Fibroblast of mammary gland (primary cell): Measurements from ENCODE around the gene IL24.

Experiments
- DNase-seq: peaks from one replicate; pipeline ENCODE4 v3.0.0-alpha.2; 2010; ENCODE audit warnings: low read depth
- H3K4me3 ChIP-seq: 2 replicates; pipeline ENCODE4 v1.5.1; 2011; ENCODE audit warnings: low read depth, mild to moderate bottlenecking, low read length, moderate library complexity; ENCODE audit not compliant: control insufficient read depth
- TF ChIP-seq, protein P1 (sequence below): conservative IDR thresholded peaks from 2 replicates; pipeline ENCODE4 v1.5.1; 2011; ENCODE audit warnings: low read depth, low read length, inconsistent platforms; ENCODE audit not compliant: control insufficient read depth, insufficient read depth

The IL24 gene

DNA sequence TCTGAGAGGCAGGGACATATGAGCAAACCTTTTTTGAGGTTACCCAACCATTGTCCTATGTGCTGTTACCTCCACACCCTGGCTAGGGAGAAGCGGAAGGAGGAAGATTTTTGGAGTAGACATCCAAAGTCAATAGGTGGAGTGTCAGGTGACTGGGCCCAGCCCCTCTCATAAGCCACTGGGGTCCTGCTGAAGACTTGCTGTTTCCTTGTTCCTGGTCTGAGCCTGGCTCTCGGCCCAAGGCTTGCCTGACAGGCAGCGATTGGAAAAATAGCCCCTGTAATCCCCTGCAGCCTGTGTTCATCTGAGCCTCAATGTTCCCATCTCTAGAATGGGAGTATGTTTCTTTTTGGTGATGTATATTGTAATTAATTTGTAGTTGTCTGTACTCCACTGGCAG is 55.9 kb downstream of the IL24 start:
- TF ChIP-seq, protein P1, sequence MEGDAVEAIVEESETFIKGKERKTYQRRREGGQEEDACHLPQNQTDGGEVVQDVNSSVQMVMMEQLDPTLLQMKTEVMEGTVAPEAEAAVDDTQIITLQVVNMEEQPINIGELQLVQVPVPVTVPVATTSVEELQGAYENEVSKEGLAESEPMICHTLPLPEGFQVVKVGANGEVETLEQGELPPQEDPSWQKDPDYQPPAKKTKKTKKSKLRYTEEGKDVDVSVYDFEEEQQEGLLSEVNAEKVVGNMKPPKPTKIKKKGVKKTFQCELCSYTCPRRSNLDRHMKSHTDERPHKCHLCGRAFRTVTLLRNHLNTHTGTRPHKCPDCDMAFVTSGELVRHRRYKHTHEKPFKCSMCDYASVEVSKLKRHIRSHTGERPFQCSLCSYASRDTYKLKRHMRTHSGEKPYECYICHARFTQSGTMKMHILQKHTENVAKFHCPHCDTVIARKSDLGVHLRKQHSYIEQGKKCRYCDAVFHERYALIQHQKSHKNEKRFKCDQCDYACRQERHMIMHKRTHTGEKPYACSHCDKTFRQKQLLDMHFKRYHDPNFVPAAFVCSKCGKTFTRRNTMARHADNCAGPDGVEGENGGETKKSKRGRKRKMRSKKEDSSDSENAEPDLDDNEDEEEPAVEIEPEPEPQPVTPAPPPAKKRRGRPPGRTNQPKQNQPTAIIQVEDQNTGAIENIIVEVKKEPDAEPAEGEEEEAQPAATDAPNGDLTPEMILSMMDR = no peak
- no peak overlapping the region for H3K4me3 ChIP-seq
- no peak for DNase-seq

DNA sequence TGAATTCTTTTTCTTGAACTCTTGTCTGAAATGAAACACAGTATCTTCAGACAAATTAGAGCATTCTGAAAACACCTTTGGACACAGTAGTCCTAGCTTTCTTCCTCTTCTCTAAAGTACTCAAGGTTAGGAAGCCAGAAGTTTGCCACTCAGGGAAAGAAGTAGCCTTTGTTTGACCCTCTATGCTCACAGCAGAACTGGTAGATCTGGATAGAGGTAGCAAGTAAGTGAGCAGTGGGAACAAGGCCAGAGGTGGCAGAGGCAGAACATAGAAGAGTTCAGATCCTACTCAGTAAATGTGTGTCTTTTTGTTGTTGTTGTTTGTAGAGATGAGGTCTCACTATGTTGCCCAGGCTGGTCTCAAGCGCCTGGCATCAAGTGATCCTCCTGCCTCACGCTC is 56.4 kb downstream of the IL24 start:
- DNase-seq = no peak
- no peak overlapping the region for H3K4me3 ChIP-seq
- TF ChIP-seq, protein P1 = no peak
